DOHH2 (cell line): ENCODE measurements around the gene UBE2QL1.

Experiments used
- H3F3A ChIP-seq: fragments of 200-600 bp; sonication (generic), shearing (Covaris generic); 2 replicates; pipeline ENCODE4 v1.6.0; 2016; ENCODE audit warnings: antibody characterized with exemption, mild to moderate bottlenecking; ENCODE audit not compliant: control insufficient read depth, insufficient read depth
- H3K27ac ChIP-seq: fragments of 200-600 bp; sonication (generic); 2 replicates; pipeline ENCODE4 v1.5.1; 2014; ENCODE audit warnings: low read depth, mild to moderate bottlenecking, low read length, moderate library complexity
- H3K27me3 ChIP-seq: fragments of 200-600 bp; sonication (generic); 2 replicates; pipeline ENCODE4 v1.6.1; 2014; ENCODE audit warnings: mild to moderate bottlenecking, low read length, mixed read lengths; ENCODE audit not compliant: control insufficient read depth
- H3K36me3 ChIP-seq: fragments of 200-600 bp; sonication (generic); 2 replicates; pipeline ENCODE4 v1.6.1; 2014; ENCODE audit warnings: mild to moderate bottlenecking, low read length, moderate library complexity, mixed read lengths; ENCODE audit not compliant: control insufficient read depth
- H3K4me1 ChIP-seq: fragments of 200-600 bp; sonication (generic); 2 replicates; pipeline ENCODE4 v1.6.1; 2014; ENCODE audit warnings: mild to moderate bottlenecking, low read length, mixed read lengths; ENCODE audit not compliant: control insufficient read depth
- H3K4me2 ChIP-seq: fragments of 200-600 bp; sonication (generic); 2 replicates; pipeline ENCODE4 v1.6.0; 2014; ENCODE audit warnings: mild to moderate bottlenecking, low read length, moderate library complexity
- H3K4me3 ChIP-seq: fragments of 200-600 bp; sonication (generic); 2 replicates; pipeline ENCODE4 v1.5.1; 2014; ENCODE audit warnings: mild to moderate bottlenecking, low read length, mixed read lengths
- H3K79me2 ChIP-seq: fragments of 200-600 bp; sonication (generic); 2 replicates; pipeline ENCODE4 v1.6.1; 2014; ENCODE audit warnings: mild to moderate bottlenecking, low read length, mixed read lengths; ENCODE audit not compliant: control insufficient read depth
- H3K9me2 ChIP-seq: fragments of 200-600 bp; sonication (generic); replicated peaks from 2 replicates; pipeline ENCODE4 v1.6.1; 2014; ENCODE audit warnings: mild to moderate bottlenecking, low read length, mixed read lengths; ENCODE audit not compliant: control insufficient read depth
- H3K9me3 ChIP-seq: fragments of 200-600 bp; sonication (generic); 2 replicates; pipeline ENCODE4 v1.6.1; 2014; ENCODE audit warnings: antibody characterized with exemption, low read length, mixed read lengths; ENCODE audit not compliant: control insufficient read depth, insufficient read depth
- H4K20me1 ChIP-seq: fragments of 200-600 bp; sonication (generic); 2 replicates; pipeline ENCODE4 v1.6.0; 2014; ENCODE audit warnings: low read depth, mild to moderate bottlenecking, antibody characterized with exemption, low read length, moderate library complexity; ENCODE audit not compliant: control insufficient read depth, insufficient read depth
- CTCF ChIP-seq: fragments of 200-600 bp; sonication (generic); IDR thresholded peaks from one replicate; pipeline ENCODE4 v1.5.1; 2014; ENCODE audit warnings: antibody characterized with exemption, mild to moderate bottlenecking, low read depth, low read length; ENCODE audit not compliant: poor library complexity, severe bottlenecking
- EZH2phosphoT487 ChIP-seq: fragments of 200-600 bp; sonication (generic); IDR thresholded peaks from 2 replicates; pipeline ENCODE4 v1.6.1; 2017; ENCODE audit warnings: borderline replicate concordance, mild to moderate bottlenecking, antibody characterized with exemption, low read length, moderate library complexity, mixed read lengths

Gene UBE2QL1

GRCh38 chr5:6402939-6403338 is 45.7 kb upstream of the UBE2QL1 start:
- no peak overlapping the region for H3K4me2 ChIP-seq
- no peaks in the 10 kb centered on the region for H3K36me3 ChIP-seq

GRCh38 chr5:6403416-6403815 is 45.2 kb upstream of the UBE2QL1 start:
- Histone ChIP-seq H3K27ac (no peak overlapping the region), H3K36me3 (no peaks in the 10 kb centered on the region), H3F3A (no peaks in the 10 kb centered on the region), H3K4me3 (no peak overlapping the region), H3K4me1 (no peaks in the 10 kb centered on the region), H4K20me1 (no peaks in the 10 kb centered on the region), H3K9me2 (no peaks in the 10 kb centered on the region), H3K79me2 (no peaks in the 10 kb centered on the region), H3K4me2 (no peak overlapping the region), H3K27me3 (peaks cover 11% of the 10 kb centered on the region; the same call in 1 of the 2 replicates), H3K9me3 (no peaks in the 10 kb centered on the region)
- no peak for TF ChIP-seq CTCF

More at GRCh38 chr5:6402939-6403338, 45.7 kb upstream of the UBE2QL1 start:
- H3K9me3 ChIP-seq, result no peaks in the 10 kb centered on the region
- H3K4me3 ChIP-seq, result no peak overlapping the region
- H3K27me3 ChIP-seq, result peaks cover 11% of the 10 kb centered on the region; the same call in 1 of the 2 replicates
- no peaks in the 10 kb centered on the region for H4K20me1 ChIP-seq
- no peaks in the 10 kb centered on the region for H3K9me2 ChIP-seq
- no peaks in the 10 kb centered on the region for H3K79me2 ChIP-seq
- no peaks in the 10 kb centered on the region for H3K4me1 ChIP-seq
- H3F3A ChIP-seq, result no peaks in the 10 kb centered on the region
- TF ChIP-seq CTCF (no peak), EZH2phosphoT487 (no peak)
- H3K27ac ChIP-seq, result no peak overlapping the region

GRCh38 chr5:6404129-6404528 is 44.5 kb upstream of the UBE2QL1 start:
- no peaks in the 10 kb centered on the region for H3K9me2 ChIP-seq
- no peaks in the 10 kb centered on the region for H3K36me3 ChIP-seq
- no peaks in the 10 kb centered on the region for H4K20me1 ChIP-seq
- no peaks in the 10 kb centered on the region for H3K9me3 ChIP-seq
- TF ChIP-seq EZH2phosphoT487, result no peak
- no peak for TF ChIP-seq CTCF
- H3F3A ChIP-seq, result no peaks in the 10 kb centered on the region
- H3K27me3 ChIP-seq, result peaks cover 11% of the 10 kb centered on the region; the same call in 1 of the 2 replicates
- H3K27ac ChIP-seq, result no peak overlapping the region
- no peaks in the 10 kb centered on the region for H3K4me1 ChIP-seq
- no peak overlapping the region for H3K4me2 ChIP-seq
- no peaks in the 10 kb centered on the region for H3K79me2 ChIP-seq
- H3K4me3 ChIP-seq, result no peak overlapping the region

GRCh38 chr5:6405591-6405990 is 43.1 kb upstream of the UBE2QL1 start:
- H3K27me3 ChIP-seq, result peaks cover 11% of the 10 kb centered on the region; the same call in 1 of the 2 replicates
- no peaks in the 10 kb centered on the region for H4K20me1 ChIP-seq
- H3F3A ChIP-seq, result no peaks in the 10 kb centered on the region
- no peak overlapping the region for H3K27ac ChIP-seq
- H3K9me3 ChIP-seq, result no peaks in the 10 kb centered on the region
- H3K9me2 ChIP-seq, result no peaks in the 10 kb centered on the region
- H3K4me1 ChIP-seq, result no peaks in the 10 kb centered on the region
- no peak overlapping the region for H3K4me3 ChIP-seq
- no peak for TF ChIP-seq EZH2phosphoT487
- no peak for TF ChIP-seq CTCF
- H3K4me2 ChIP-seq, result no peak overlapping the region
- no peaks in the 10 kb centered on the region for H3K36me3 ChIP-seq
- no peaks in the 10 kb centered on the region for H3K79me2 ChIP-seq
